HFF-Myc (cell line): ENCODE data around the gene RTKN.
"Not testable (repeated sequence)": the region's sequence is repeated elsewhere in the genome, so short reads cannot be mapped to it uniquely, and the experiment has no call there.

Source experiments
- DNase-seq: peaks from one replicate; pipeline ENCODE4 v3.0.0-alpha.2; 2011; ENCODE audit warnings: low read depth; ENCODE audit errors: extremely low read depth
- H3K4me3 ChIP-seq: replicated peaks from 2 replicates; pipeline ENCODE4 v1.5.1; 2011; ENCODE audit warnings: low read depth, mild to moderate bottlenecking, control low read depth, low read length
- CTCF ChIP-seq: IDR thresholded peaks from 2 replicates; pipeline ENCODE4 v1.5.1; 2012; ENCODE audit warnings: mild to moderate bottlenecking, low read depth, low read length, control low read depth; ENCODE audit errors: missing control alignments

Gene RTKN

GRCh38 chr2:74448771-74449170 lies 7.0 kb upstream of the RTKN start:
- H3K4me3 ChIP-seq = no peak overlapping the region
- DNase-seq = no peak
- TF ChIP-seq CTCF = no peak

- H3K4me3 ChIP-seq = no peak overlapping the region
- no peak for TF ChIP-seq CTCF
- DNase-seq = no peak
Measured at GRCh38 chr2:74447230-74447999, 5.7 kb upstream of the RTKN start.

- DNase-seq = no peak
- no peak overlapping the region for H3K4me3 ChIP-seq
- TF ChIP-seq CTCF = no peak
Measured at GRCh38 chr2:74444498-74445318, 3.0 kb upstream of the RTKN start.

GRCh38 chr2:74442483-74443297 lies 953 bp upstream of the RTKN start:
- not testable (repeated sequence) for DNase-seq, H3K4me3 ChIP-seq

GRCh38 chr2:74441170-74441689 lies 507 bp downstream of the RTKN start:
- H3K4me3 ChIP-seq = no peak overlapping the region
- TF ChIP-seq CTCF = no peak
- DNase-seq = no peak

GRCh38 chr2:74440378-74441169 lies 1.2 kb downstream of the RTKN start:
- TF ChIP-seq CTCF = no peak
- peak overlapping the region; percentile 59 for H3K4me3 ChIP-seq
- peak; percentile 48 for DNase-seq
